Endodermal cell (in vitro differentiated cells): ENCODE results near the gene RNF130. TPM values are rescaled to one million over a fixed set of nuclear protein-coding genes. Genes with fewer than 3 reads are reported as not detected.
A peak's percentile ranks its signal among the peaks of the same experiment; 100 is the strongest.

Experiments
- DNase-seq: peaks from one replicate; pipeline ENCODE4 v3.0.0-alpha.2; 2017
- H3K27ac ChIP-seq: 2 replicates; pipeline ENCODE4 v1.5.1; 2013; ENCODE audit warnings: mild to moderate bottlenecking, low read depth, low read length, moderate library complexity
- H3K27me3 ChIP-seq: 2 replicates; pipeline ENCODE4 v1.6.1; 2013; ENCODE audit warnings: mild to moderate bottlenecking, low read length, moderate library complexity; ENCODE audit not compliant: insufficient read depth, control insufficient read depth, poor library complexity, severe bottlenecking
- H3K36me3 ChIP-seq: 2 replicates; pipeline ENCODE4 v1.7.0; 2013; ENCODE audit warnings: mild to moderate bottlenecking, low read length, moderate library complexity; ENCODE audit not compliant: control insufficient read depth, insufficient read depth
- H3K4me1 ChIP-seq: one replicate; pipeline ENCODE4 v1.7.0; 2013; ENCODE audit warnings: low read length; ENCODE audit not compliant: control insufficient read depth, insufficient read depth
- H3K4me3 ChIP-seq: 2 replicates; pipeline ENCODE4 v1.5.1; 2013; ENCODE audit warnings: mild to moderate bottlenecking, low read length, moderate library complexity
- H3K9ac ChIP-seq: 2 replicates; pipeline ENCODE4 v1.6.1; 2013; ENCODE audit warnings: mild to moderate bottlenecking, low read length, moderate library complexity; ENCODE audit not compliant: poor library complexity, severe bottlenecking; ENCODE audit errors: extremely low read depth
- H3K9me3 ChIP-seq: 2 replicates; pipeline ENCODE4 v1.6.1; 2013; ENCODE audit warnings: mild to moderate bottlenecking, low read length, moderate library complexity; ENCODE audit not compliant: control insufficient read depth
- H3K27ac Mint-ChIP-seq: 2 replicates; pipeline ENCODE4 v1.8.0; 2020; ENCODE audit warnings: mixed read lengths
- H3K27me3 Mint-ChIP-seq: 2 replicates; pipeline ENCODE4 v1.8.0; 2021; ENCODE audit warnings: mild to moderate bottlenecking, mixed read lengths; ENCODE audit not compliant: insufficient read depth
- H3K36me3 Mint-ChIP-seq: 2 replicates; pipeline ENCODE4 v1.8.0; 2020; ENCODE audit warnings: low read depth, mixed read lengths
- H3K4me1 Mint-ChIP-seq: 2 replicates; pipeline ENCODE4 v1.8.0; 2020; ENCODE audit warnings: mixed read lengths
- H3K4me3 Mint-ChIP-seq: 2 replicates; pipeline ENCODE4 v1.8.0; 2020; ENCODE audit warnings: mild to moderate bottlenecking, moderate library complexity, mixed read lengths
- H3K9me3 Mint-ChIP-seq: 2 replicates; pipeline ENCODE4 v1.8.0; 2020; ENCODE audit warnings: mild to moderate bottlenecking, mixed read lengths
- CTCF ChIP-seq: fragments of 200-600 bp; sonication (generic); conservative IDR thresholded peaks from 2 replicates; pipeline ENCODE4 v1.5.0; 2021; ENCODE audit warnings: antibody characterized with exemption, mild to moderate bottlenecking
- WGBS, 2 experiments: methylation state at CpG; one replicate each; pipeline versions ENCODE4 v1.1.5 to v1.1.7; 2013; ENCODE audit warnings: missing lambda C conversion rate in 2 of 2, mixed read lengths in 1 of 2; ENCODE audit not compliant: insufficient coverage in 1 of 2, insufficient read length in 1 of 2; 5-methylcytosine and 5-hydroxymethylcytosine counted together
- total RNA-seq, 2 donors: library from RNA; stranded (reverse); fragmentation: NEBNext Ultra II Directional in 1 of 2; extraction: Animal tissue kit (Norgen Biotek cat#: 25700) in 1 of 2; gene quantifications; 2 replicates in 1 of 2; 3 replicates in 1 of 2; pipeline ENCODE4 v1.2.1, GENCODE V29; 2021

RNF130 gene
- total RNA-seq, 2 donors from 2014 or later = 64.7 to 74.4 TPM

- H3K4me1 ChIP-seq = peaks cover 4% of the 10 kb centered on the region
- no peaks in the 10 kb centered on the region for H3K27me3 ChIP-seq
- H3K27ac Mint-ChIP-seq = peak overlapping the region; percentile 69
- peaks cover 36% of the 10 kb centered on the region for H3K4me1 Mint-ChIP-seq
- H3K27me3 Mint-ChIP-seq = no peaks in the 10 kb centered on the region
- no peak overlapping the region for H3K9ac ChIP-seq
- H3K27ac ChIP-seq = no peak overlapping the region
- DNase-seq = no peak
- H3K36me3 ChIP-seq = peaks cover 84% of the 10 kb centered on the region
- H3K9me3 ChIP-seq = peaks cover 11% of the 10 kb centered on the region
- H3K4me3 Mint-ChIP-seq = no peak overlapping the region
- H3K36me3 Mint-ChIP-seq = peaks cover 26% of the 10 kb centered on the region
- peaks cover 3% of the 10 kb centered on the region for H3K9me3 Mint-ChIP-seq
- H3K4me3 ChIP-seq = no peak overlapping the region
- TF ChIP-seq CTCF = no peak
- 85 to 89% methylated on average over 2 to 4 of the region's 4 CpGs for WGBS, 2 experiments
These were observed 45.2 kb downstream of the RNF130 start for GRCh38 chr5:180026320-180026719.

GRCh38 chr5:180021900-180022299, 49.7 kb downstream of the RNF130 start:
- no peaks in the 10 kb centered on the region for H3K27me3 ChIP-seq
- Mint-ChIP-seq H3K4me3 (no peak overlapping the region), H3K36me3 (peaks cover 62% of the 10 kb centered on the region)

GRCh38 chr5:180020176-180020575, 51.4 kb downstream of the RNF130 start:
- H3K36me3 Mint-ChIP-seq = peaks cover 75% of the 10 kb centered on the region

More at GRCh38 chr5:180021900-180022299, 49.7 kb downstream of the RNF130 start:
- H3K36me3 ChIP-seq = peaks cover 86% of the 10 kb centered on the region
- WGBS, 2 experiments = 92 to 95% methylated on average over 12 of the region's 12 CpGs
- H3K4me3 ChIP-seq = no peak overlapping the region
- Mint-ChIP-seq H3K4me1 (peaks cover 23% of the 10 kb centered on the region), H3K27me3 (no peaks in the 10 kb centered on the region), H3K27ac (no peak overlapping the region), H3K9me3 (peaks cover 23% of the 10 kb centered on the region)
- DNase-seq = no peak
- no peaks in the 10 kb centered on the region for H3K4me1 ChIP-seq
- H3K9me3 ChIP-seq = peaks cover 32% of the 10 kb centered on the region
- peak; percentile 60 for TF ChIP-seq CTCF
- no peak overlapping the region for H3K27ac ChIP-seq
- no peak overlapping the region for H3K9ac ChIP-seq

More at GRCh38 chr5:180020176-180020575, 51.4 kb downstream of the RNF130 start:
- Mint-ChIP-seq H3K27me3 (no peaks in the 10 kb centered on the region), H3K4me1 (peaks cover 16% of the 10 kb centered on the region), H3K9me3 (peaks cover 23% of the 10 kb centered on the region), H3K27ac (peak overlapping the region; percentile 11), H3K4me3 (no peak overlapping the region)
- no peak overlapping the region for H3K27ac ChIP-seq
- H3K4me1 ChIP-seq = no peaks in the 10 kb centered on the region
- no peak for TF ChIP-seq CTCF
- WGBS, 2 experiments = 94 to 98% methylated on average over 13 to 15 of the region's 15 CpGs
- H3K36me3 ChIP-seq = peaks cover 84% of the 10 kb centered on the region
- DNase-seq = no peak
- H3K9ac ChIP-seq = no peak overlapping the region
- peaks cover 32% of the 10 kb centered on the region for H3K9me3 ChIP-seq
- H3K27me3 ChIP-seq = no peaks in the 10 kb centered on the region
- H3K4me3 ChIP-seq = no peak overlapping the region
